GM23338 (cell line): ENCODE results near the gene MALRD1. TPM values are rescaled to one million over a fixed set of nuclear protein-coding genes. Genes with fewer than 3 reads are reported as not detected.

Experiments used
- JUNB ChIP-seq: IDR thresholded peaks from one replicate; pipeline ENCODE4 v1.6.1; 2016; ENCODE audit warnings: antibody characterized with exemption; ENCODE audit not compliant: unreplicated experiment
- STAT1 ChIP-seq: IDR thresholded peaks from one replicate; pipeline ENCODE4 v1.6.1; 2016; ENCODE audit warnings: antibody characterized with exemption; ENCODE audit not compliant: unreplicated experiment
- polyA plus RNA-seq: library from polyadenylated mRNA; unstranded; fragments of >200 nt; fragmentation: Nextera tagmentation; extraction: Ambion mirVana; gene quantifications from 2 replicates; pipeline ENCODE4 v1.2.1, GENCODE V29; 2016
- total RNA-seq: library from RNA; depleted of rRNA; stranded (reverse); fragments of >200 nt; shearing (Covaris generic); gene quantifications from 2 replicates; pipeline ENCODE4 v1.2.3, GENCODE V29; 2014
- TF ChIP-seq, protein P1 (sequence below): IDR thresholded peaks from one replicate; pipeline ENCODE4 v1.6.1; 2018; ENCODE audit warnings: antibody characterized with exemption; ENCODE audit not compliant: unreplicated experiment
- TF ChIP-seq, protein P2 (sequence below): IDR thresholded peaks from 2 replicates; pipeline ENCODE4 v1.6.1; 2016; ENCODE audit warnings: antibody characterized with exemption
- TF ChIP-seq, protein P3 (sequence below): fragments of 250-450 bp; sonication (Bioruptor Pico); IDR thresholded peaks from 2 replicates; pipeline ENCODE4 v1.5.0; 2020; ENCODE audit warnings: mild to moderate bottlenecking, moderate library complexity

The MALRD1 gene
- total and polyA plus RNA-seq, 2 experiments from 2014 or later, result 0.42 to 1.9 TPM

DNA sequence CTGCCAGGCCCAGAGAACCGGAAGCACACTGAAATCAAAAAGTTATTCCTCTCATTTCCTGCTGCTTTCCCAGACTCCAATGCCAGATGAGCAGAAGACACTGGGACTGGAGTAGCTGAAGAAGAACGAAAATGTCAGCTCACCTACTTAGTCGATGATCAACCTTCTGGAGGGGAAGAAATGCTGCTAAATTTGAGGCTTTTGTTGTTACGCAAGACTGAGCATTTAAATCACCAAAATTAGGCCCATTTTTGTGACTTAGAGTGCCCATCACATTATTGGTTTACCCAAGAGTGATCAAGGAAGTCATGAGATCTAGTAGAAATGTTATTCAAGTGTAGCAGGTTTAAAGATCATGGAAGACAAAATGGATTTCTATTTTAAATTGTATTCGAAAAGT, 585.6 kb downstream of the MALRD1 start (continued):
- TF ChIP-seq, protein P1, sequence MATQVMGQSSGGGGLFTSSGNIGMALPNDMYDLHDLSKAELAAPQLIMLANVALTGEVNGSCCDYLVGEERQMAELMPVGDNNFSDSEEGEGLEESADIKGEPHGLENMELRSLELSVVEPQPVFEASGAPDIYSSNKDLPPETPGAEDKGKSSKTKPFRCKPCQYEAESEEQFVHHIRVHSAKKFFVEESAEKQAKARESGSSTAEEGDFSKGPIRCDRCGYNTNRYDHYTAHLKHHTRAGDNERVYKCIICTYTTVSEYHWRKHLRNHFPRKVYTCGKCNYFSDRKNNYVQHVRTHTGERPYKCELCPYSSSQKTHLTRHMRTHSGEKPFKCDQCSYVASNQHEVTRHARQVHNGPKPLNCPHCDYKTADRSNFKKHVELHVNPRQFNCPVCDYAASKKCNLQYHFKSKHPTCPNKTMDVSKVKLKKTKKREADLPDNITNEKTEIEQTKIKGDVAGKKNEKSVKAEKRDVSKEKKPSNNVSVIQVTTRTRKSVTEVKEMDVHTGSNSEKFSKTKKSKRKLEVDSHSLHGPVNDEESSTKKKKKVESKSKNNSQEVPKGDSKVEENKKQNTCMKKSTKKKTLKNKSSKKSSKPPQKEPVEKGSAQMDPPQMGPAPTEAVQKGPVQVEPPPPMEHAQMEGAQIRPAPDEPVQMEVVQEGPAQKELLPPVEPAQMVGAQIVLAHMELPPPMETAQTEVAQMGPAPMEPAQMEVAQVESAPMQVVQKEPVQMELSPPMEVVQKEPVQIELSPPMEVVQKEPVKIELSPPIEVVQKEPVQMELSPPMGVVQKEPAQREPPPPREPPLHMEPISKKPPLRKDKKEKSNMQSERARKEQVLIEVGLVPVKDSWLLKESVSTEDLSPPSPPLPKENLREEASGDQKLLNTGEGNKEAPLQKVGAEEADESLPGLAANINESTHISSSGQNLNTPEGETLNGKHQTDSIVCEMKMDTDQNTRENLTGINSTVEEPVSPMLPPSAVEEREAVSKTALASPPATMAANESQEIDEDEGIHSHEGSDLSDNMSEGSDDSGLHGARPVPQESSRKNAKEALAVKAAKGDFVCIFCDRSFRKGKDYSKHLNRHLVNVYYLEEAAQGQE, result no peak
- TF ChIP-seq JUNB, result no peak
- TF ChIP-seq, protein P2, sequence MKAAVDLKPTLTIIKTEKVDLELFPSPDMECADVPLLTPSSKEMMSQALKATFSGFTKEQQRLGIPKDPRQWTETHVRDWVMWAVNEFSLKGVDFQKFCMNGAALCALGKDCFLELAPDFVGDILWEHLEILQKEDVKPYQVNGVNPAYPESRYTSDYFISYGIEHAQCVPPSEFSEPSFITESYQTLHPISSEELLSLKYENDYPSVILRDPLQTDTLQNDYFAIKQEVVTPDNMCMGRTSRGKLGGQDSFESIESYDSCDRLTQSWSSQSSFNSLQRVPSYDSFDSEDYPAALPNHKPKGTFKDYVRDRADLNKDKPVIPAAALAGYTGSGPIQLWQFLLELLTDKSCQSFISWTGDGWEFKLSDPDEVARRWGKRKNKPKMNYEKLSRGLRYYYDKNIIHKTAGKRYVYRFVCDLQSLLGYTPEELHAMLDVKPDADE, result no peak
- no peak for TF ChIP-seq STAT1
- TF ChIP-seq, protein P3, sequence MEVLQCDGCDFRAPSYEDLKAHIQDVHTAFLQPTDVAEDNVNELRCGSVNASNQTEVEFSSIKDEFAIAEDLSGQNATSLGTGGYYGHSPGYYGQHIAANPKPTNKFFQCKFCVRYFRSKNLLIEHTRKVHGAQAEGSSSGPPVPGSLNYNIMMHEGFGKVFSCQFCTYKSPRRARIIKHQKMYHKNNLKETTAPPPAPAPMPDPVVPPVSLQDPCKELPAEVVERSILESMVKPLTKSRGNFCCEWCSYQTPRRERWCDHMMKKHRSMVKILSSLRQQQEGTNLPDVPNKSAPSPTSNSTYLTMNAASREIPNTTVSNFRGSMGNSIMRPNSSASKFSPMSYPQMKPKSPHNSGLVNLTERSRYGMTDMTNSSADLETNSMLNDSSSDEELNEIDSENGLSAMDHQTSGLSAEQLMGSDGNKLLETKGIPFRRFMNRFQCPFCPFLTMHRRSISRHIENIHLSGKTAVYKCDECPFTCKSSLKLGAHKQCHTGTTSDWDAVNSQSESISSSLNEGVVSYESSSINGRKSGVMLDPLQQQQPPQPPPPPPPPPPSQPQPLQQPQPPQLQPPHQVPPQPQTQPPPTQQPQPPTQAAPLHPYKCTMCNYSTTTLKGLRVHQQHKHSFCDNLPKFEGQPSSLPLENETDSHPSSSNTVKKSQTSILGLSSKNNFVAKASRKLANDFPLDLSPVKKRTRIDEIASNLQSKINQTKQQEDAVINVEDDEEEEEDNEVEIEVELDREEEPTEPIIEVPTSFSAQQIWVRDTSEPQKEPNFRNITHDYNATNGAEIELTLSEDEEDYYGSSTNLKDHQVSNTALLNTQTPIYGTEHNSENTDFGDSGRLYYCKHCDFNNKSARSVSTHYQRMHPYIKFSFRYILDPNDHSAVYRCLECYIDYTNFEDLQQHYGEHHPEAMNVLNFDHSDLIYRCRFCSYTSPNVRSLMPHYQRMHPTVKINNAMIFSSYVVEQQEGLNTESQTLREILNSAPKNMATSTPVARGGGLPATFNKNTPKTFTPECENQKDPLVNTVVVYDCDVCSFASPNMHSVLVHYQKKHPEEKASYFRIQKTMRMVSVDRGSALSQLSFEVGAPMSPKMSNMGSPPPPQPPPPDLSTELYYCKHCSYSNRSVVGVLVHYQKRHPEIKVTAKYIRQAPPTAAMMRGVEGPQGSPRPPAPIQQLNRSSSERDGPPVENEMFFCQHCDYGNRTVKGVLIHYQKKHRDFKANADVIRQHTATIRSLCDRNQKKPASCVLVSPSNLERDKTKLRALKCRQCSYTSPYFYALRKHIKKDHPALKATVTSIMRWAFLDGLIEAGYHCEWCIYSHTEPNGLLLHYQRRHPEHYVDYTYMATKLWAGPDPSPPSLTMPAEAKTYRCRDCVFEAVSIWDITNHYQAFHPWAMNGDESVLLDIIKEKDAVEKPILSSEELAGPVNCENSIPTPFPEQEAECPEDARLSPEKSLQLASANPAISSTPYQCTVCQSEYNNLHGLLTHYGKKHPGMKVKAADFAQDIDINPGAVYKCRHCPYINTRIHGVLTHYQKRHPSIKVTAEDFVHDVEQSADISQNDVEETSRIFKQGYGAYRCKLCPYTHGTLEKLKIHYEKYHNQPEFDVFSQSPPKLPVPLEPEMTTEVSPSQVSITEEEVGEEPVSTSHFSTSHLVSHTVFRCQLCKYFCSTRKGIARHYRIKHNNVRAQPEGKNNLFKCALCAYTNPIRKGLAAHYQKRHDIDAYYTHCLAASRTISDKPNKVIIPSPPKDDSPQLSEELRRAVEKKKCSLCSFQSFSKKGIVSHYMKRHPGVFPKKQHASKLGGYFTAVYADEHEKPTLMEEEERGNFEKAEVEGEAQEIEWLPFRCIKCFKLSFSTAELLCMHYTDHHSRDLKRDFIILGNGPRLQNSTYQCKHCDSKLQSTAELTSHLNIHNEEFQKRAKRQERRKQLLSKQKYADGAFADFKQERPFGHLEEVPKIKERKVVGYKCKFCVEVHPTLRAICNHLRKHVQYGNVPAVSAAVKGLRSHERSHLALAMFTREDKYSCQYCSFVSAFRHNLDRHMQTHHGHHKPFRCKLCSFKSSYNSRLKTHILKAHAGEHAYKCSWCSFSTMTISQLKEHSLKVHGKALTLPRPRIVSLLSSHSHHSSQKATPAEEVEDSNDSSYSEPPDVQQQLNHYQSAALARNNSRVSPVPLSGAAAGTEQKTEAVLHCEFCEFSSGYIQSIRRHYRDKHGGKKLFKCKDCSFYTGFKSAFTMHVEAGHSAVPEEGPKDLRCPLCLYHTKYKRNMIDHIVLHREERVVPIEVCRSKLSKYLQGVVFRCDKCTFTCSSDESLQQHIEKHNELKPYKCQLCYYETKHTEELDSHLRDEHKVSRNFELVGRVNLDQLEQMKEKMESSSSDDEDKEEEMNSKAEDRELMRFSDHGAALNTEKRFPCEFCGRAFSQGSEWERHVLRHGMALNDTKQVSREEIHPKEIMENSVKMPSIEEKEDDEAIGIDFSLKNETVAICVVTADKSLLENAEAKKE (CRISPR knock-in tag), result no peak
